Measurements from ENCODE around the gene GLYR1. TPM values are rescaled to one million over a fixed set of nuclear protein-coding genes. Genes with fewer than 3 reads are reported as not detected.

Gene GLYR1
- total RNA-seq, 2 donors from 2014 or later, result 19.7 to 27.7 TPM

GRCh38 chr16:4892361-4893102, 45.4 kb upstream of the GLYR1 start:
- 68 to 84% methylated on average over 13 to 23 of the region's 23 CpGs for WGBS, 2 donors
- H3K27me3 ChIP-seq, result no peaks in the 10 kb centered on the region
- no peak for TF ChIP-seq POLR2A (IDR thresholded peaks at IDR 0.05)
- TF ChIP-seq CTCF (IDR thresholded peaks at IDR 0.05), result no peak
- H3K4me3 ChIP-seq, result no peak overlapping the region
- DNase-seq (no peak), ATAC-seq (no peak)
- H3K9me3 ChIP-seq, result no peaks in the 10 kb centered on the region
- no peaks in the 10 kb centered on the region for H3K4me1 ChIP-seq
- H3K27ac ChIP-seq, result no peak overlapping the region
- H3K36me3 ChIP-seq (replicated peaks in 1 of 2; ENCODE audit: insufficient read depth in 1 of 2, low read depth in 2 of 2), result peaks cover 0 to 4% of the 10 kb centered on the region in 2 donors
- intact Hi-C loops (cut with DNase I), result no loop called here

GRCh38 chr16:4891886-4892216, 44.8 kb upstream of the GLYR1 start:
- ATAC-seq (no peak), DNase-seq (no peak)
- TF ChIP-seq CTCF (IDR thresholded peaks at IDR 0.05), result no peak
- no peak for TF ChIP-seq POLR2A (IDR thresholded peaks at IDR 0.05)
- Histone ChIP-seq H3K27ac (no peak overlapping the region), H3K9me3 (no peaks in the 10 kb centered on the region), H3K36me3 (replicated peaks in 1 of 2; ENCODE audit: insufficient read depth in 1 of 2, low read depth in 2 of 2) (peaks cover 0 to 9% of the 10 kb centered on the region in 2 donors), H3K4me3 (no peak overlapping the region), H3K27me3 (no peaks in the 10 kb centered on the region), H3K4me1 (no peaks in the 10 kb centered on the region)
- 40 to 83% methylated on average over 3 to 12 of the region's 12 CpGs for WGBS, 2 donors
- intact Hi-C loops (cut with DNase I), result no loop called here

GRCh38 chr16:4891097-4891885, 44.2 kb upstream of the GLYR1 start:
- Histone ChIP-seq H3K4me1 (no peaks in the 10 kb centered on the region), H3K27ac (no peak overlapping the region), H3K9me3 (no peaks in the 10 kb centered on the region), H3K36me3 (replicated peaks in 1 of 2; ENCODE audit: insufficient read depth in 1 of 2, low read depth in 2 of 2) (peaks cover 0 to 11% of the 10 kb centered on the region in 2 donors), H3K4me3 (no peak overlapping the region), H3K27me3 (no peaks in the 10 kb centered on the region)
- ATAC-seq (no peak), DNase-seq (no peak)
- TF ChIP-seq CTCF (IDR thresholded peaks at IDR 0.05) (no peak), POLR2A (IDR thresholded peaks at IDR 0.05) (no peak)
- WGBS, 2 donors, result 85 to 95% methylated on average over 11 to 16 of the region's 16 CpGs
- intact Hi-C loops (cut with DNase I), result no loop called here

- Histone ChIP-seq H3K36me3 (replicated peaks in 1 of 2; ENCODE audit: insufficient read depth in 1 of 2, low read depth in 2 of 2) (peaks cover 3 to 13% of the 10 kb centered on the region in 2 donors), H3K27me3 (no peaks in the 10 kb centered on the region), H3K4me3 (no peak overlapping the region), H3K9me3 (no peaks in the 10 kb centered on the region), H3K4me1 (no peaks in the 10 kb centered on the region), H3K27ac (no peak overlapping the region)
- TF ChIP-seq POLR2A (IDR thresholded peaks at IDR 0.05), result no peak
- DNase-seq (no peak), ATAC-seq (no peak)
- intact Hi-C loops (cut with DNase I), result no loop called here
- 92 to 96% methylated on average over 8 to 12 of the region's 16 CpGs for WGBS, 2 donors
These were observed 43.6 kb upstream of the GLYR1 start for GRCh38 chr16:4890686-4891085.

- Histone ChIP-seq H3K9me3 (no peaks in the 10 kb centered on the region), H3K4me1 (no peaks in the 10 kb centered on the region), H3K27me3 (no peaks in the 10 kb centered on the region), H3K27ac (no peak overlapping the region), H3K4me3 (no peak overlapping the region), H3K36me3 (replicated peaks in 1 of 2; ENCODE audit: insufficient read depth in 1 of 2, low read depth in 2 of 2) (peaks cover 7 to 15% of the 10 kb centered on the region in 2 donors)
- ATAC-seq, result no peak
- intact Hi-C loops (cut with DNase I), result no loop called here
- TF ChIP-seq CTCF (IDR thresholded peaks at IDR 0.05) (no peak), POLR2A (IDR thresholded peaks at IDR 0.05) (no peak)
- 83 to 85% methylated on average over 9 to 11 of the region's 11 CpGs for WGBS, 2 donors
- no peak for DNase-seq
These were observed 42.9 kb upstream of the GLYR1 start for GRCh38 chr16:4890026-4890425.
